Globus pallidus (tissue), 1 donor: ENCODE measurements around the gene MAML2.

Experiments used
- DNase-seq: peaks from one replicate; pipeline ENCODE4 v3.0.0-alpha.2; 2015; ENCODE audit warnings: low spot score

The MAML2 gene

GRCh38 chr11:96318399-96318798 is 24.6 kb downstream of the MAML2 start:
- no peak for DNase-seq

- no peak for DNase-seq
Observed at GRCh38 chr11:96317985-96318384, 25.0 kb downstream of the MAML2 start.

- peak; percentile 51 for DNase-seq
Observed at GRCh38 chr11:96317571-96317970, 25.4 kb downstream of the MAML2 start.

- DNase-seq = no peak
Observed at GRCh38 chr11:96316869-96317268, 26.1 kb downstream of the MAML2 start.

- DNase-seq = no peak
Observed at GRCh38 chr11:96315476-96315875, 27.5 kb downstream of the MAML2 start.

- no peak for DNase-seq
Observed at GRCh38 chr11:96314326-96315020, 28.5 kb downstream of the MAML2 start.

GRCh38 chr11:96313163-96313562 is 29.8 kb downstream of the MAML2 start:
- no peak for DNase-seq

GRCh38 chr11:96311120-96311568 is 31.9 kb downstream of the MAML2 start:
- DNase-seq = no peak

GRCh38 chr11:96310236-96310635 is 32.8 kb downstream of the MAML2 start:
- DNase-seq = no peak

- no peak for DNase-seq
Observed at GRCh38 chr11:96309643-96310017, 33.4 kb downstream of the MAML2 start.

- DNase-seq = no peak
Observed at GRCh38 chr11:96309016-96309642, 33.9 kb downstream of the MAML2 start.

GRCh38 chr11:96307776-96308140 is 35.2 kb downstream of the MAML2 start:
- DNase-seq = no peak

- peak; percentile 69 for DNase-seq
Observed at GRCh38 chr11:96306933-96307775, 35.8 kb downstream of the MAML2 start.

- no peak for DNase-seq
Observed at GRCh38 chr11:96306600-96306932, 36.4 kb downstream of the MAML2 start.

GRCh38 chr11:96306071-96306470 is 36.9 kb downstream of the MAML2 start:
- DNase-seq = no peak

- no peak for DNase-seq
Observed at GRCh38 chr11:96303980-96304379, 39.0 kb downstream of the MAML2 start.

- no peak for DNase-seq
Observed at GRCh38 chr11:96303064-96303463, 39.9 kb downstream of the MAML2 start.

- no peak for DNase-seq
Observed at GRCh38 chr11:96301818-96302217, 41.2 kb downstream of the MAML2 start.

GRCh38 chr11:96299155-96299888 is 43.7 kb downstream of the MAML2 start:
- DNase-seq = no peak

GRCh38 chr11:96295369-96295768 is 47.6 kb downstream of the MAML2 start:
- DNase-seq = no peak

- no peak for DNase-seq
Observed at GRCh38 chr11:96294289-96294688, 48.7 kb downstream of the MAML2 start.

GRCh38 chr11:96293598-96294021 is 49.4 kb downstream of the MAML2 start:
- peak; percentile 45 for DNase-seq
